ENCODE results near the gene MYH16.

DNA sequence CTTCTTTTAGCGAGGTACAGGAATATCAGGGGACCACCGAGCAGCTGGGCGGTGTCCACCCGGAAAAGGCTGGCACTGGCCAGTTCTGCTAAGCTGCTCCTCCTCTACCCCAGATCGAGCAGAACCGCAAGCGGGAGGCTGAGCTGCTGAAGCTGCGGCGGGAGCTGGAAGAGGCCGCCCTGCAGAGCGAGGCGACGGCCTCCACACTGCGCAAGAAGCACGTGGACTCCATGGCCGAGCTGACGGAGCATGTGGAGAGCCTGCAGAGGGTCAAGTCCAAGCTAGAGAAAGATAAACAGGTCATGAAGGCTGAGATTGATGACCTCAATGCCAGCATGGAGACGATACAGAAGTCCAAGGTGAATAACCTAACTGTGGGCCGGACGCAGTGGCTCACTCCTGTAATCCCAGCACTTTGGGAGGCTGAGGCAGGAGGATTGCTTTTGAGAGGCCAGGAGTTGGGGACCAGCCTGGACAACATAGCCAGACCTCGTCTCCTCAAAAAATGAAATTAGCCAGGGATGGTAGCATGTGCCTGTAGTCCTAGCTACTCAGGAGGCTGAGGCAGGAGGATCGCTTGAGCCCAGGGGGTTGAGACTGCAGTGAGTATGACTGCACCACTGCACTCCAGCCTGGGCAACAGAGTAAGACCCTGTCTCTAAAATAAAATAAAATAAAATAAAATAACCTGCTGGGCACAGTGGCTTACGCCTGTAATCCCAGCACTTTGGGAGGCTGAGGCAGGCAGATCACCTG, 15.3 kb downstream of the MYH16 start:
- TF ChIP-seq, protein P1, sequence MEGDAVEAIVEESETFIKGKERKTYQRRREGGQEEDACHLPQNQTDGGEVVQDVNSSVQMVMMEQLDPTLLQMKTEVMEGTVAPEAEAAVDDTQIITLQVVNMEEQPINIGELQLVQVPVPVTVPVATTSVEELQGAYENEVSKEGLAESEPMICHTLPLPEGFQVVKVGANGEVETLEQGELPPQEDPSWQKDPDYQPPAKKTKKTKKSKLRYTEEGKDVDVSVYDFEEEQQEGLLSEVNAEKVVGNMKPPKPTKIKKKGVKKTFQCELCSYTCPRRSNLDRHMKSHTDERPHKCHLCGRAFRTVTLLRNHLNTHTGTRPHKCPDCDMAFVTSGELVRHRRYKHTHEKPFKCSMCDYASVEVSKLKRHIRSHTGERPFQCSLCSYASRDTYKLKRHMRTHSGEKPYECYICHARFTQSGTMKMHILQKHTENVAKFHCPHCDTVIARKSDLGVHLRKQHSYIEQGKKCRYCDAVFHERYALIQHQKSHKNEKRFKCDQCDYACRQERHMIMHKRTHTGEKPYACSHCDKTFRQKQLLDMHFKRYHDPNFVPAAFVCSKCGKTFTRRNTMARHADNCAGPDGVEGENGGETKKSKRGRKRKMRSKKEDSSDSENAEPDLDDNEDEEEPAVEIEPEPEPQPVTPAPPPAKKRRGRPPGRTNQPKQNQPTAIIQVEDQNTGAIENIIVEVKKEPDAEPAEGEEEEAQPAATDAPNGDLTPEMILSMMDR (IDR thresholded peaks at IDR 0.05; ENCODE audit: low read length): no peak
- TF ChIP-seq EZH2 (optimal IDR thresholded peaks at IDR 0.05; ENCODE audit: low read depth, low read length) (no peak), EZH2phosphoT487 (IDR thresholded peaks at IDR 0.05; ENCODE audit: low read length) (no peak)
